GM19239 (cell line): ENCODE measurements around the gene CASZ1.

Experiments used
- DNase-seq: peaks from one replicate; pipeline ENCODE4 v3.0.0; 2011; ENCODE audit warnings: low spot score; ENCODE audit not compliant: insufficient read length
- FAIRE-seq: peaks from 2 replicates; lab custom pipeline; 2011; peaks lifted over from hg19 to GRCh38; lab: Jason Lieb, UNC

CASZ1 gene

GRCh38 chr1:10602936-10603335 is 193.5 kb downstream of the CASZ1 start:
- no peak for FAIRE-seq
- no peak for DNase-seq

- no peak for DNase-seq
- FAIRE-seq = no peak
Observed at GRCh38 chr1:10601342-10602070, 194.9 kb downstream of the CASZ1 start.

- FAIRE-seq = no peak
- no peak for DNase-seq
Observed at GRCh38 chr1:10599194-10599861, 197.1 kb downstream of the CASZ1 start.

- no peak for DNase-seq
- no peak for FAIRE-seq
Observed at GRCh38 chr1:10598389-10598702, 198.1 kb downstream of the CASZ1 start.

GRCh38 chr1:10597492-10598388 is 198.7 kb downstream of the CASZ1 start:
- DNase-seq (no peak), FAIRE-seq (no peak)

GRCh38 chr1:10596780-10597179 is 199.7 kb downstream of the CASZ1 start:
- no peak for FAIRE-seq
- DNase-seq = no peak

GRCh38 chr1:10594595-10595223 is 201.7 kb downstream of the CASZ1 start:
- no peak for FAIRE-seq

GRCh38 chr1:10593750-10594149 is 202.7 kb downstream of the CASZ1 start:
- DNase-seq (no peak), FAIRE-seq (no peak)

More at GRCh38 chr1:10594595-10595223, 201.7 kb downstream of the CASZ1 start:
- DNase-seq = no peak

GRCh38 chr1:10592373-10592772 is 204.1 kb downstream of the CASZ1 start:
- FAIRE-seq (no peak), DNase-seq (no peak)

- DNase-seq (no peak), FAIRE-seq (no peak)
Observed at GRCh38 chr1:10591010-10591409, 205.4 kb downstream of the CASZ1 start.

- DNase-seq = no peak
- no peak for FAIRE-seq
Observed at GRCh38 chr1:10589074-10589473, 207.4 kb downstream of the CASZ1 start.

- FAIRE-seq (no peak), DNase-seq (no peak)
Observed at GRCh38 chr1:10588640-10589039, 207.8 kb downstream of the CASZ1 start.
